Stomach (tissue), 9 donors: ENCODE measurements around the gene DYNLT2. TPM values are rescaled to one million over a fixed set of nuclear protein-coding genes. Genes with fewer than 3 reads are reported as not detected.

Source experiments
- DNase-seq, 2 donors: peaks; one replicate each; pipeline versions ENCODE4 v3.0.0 to v3.0.0-alpha.2; 2013 to 2019
- H3K27ac ChIP-seq, 5 donors: fragments of 200-600 bp in 4 of 5; sonication (generic) in 4 of 5; one replicate each; pipeline ENCODE4 v1.5.1; 2013 to 2019; ENCODE audit warnings: mild to moderate bottlenecking in 1 of 5, moderate library complexity in 1 of 5
- H3K27me3 ChIP-seq, 3 donors: fragments of 200-600 bp; sonication (generic); one replicate each; pipeline ENCODE4 v1.5.1; 2017 to 2019; ENCODE audit warnings: mixed run types in 1 of 3
- H3K36me3 ChIP-seq, 4 donors: fragments of 200-600 bp; sonication (generic); 1 replicate in 3 of 4; 2 replicates in 1 of 4; pipeline ENCODE4 v1.5.1; 2016 to 2019
- H3K4me1 ChIP-seq, 4 donors: fragments of 200-600 bp; sonication (generic); one replicate each; pipeline ENCODE4 v1.5.1; 2016 to 2019
- H3K4me3 ChIP-seq, 4 donors: fragments of 200-600 bp; sonication (generic) in 3 of 4; one replicate each; pipeline ENCODE4 v1.5.1; 2016 to 2019; ENCODE audit warnings: mild to moderate bottlenecking in 1 of 4
- H3K9me3 ChIP-seq, 4 donors: fragments of 200-600 bp; sonication (generic); one replicate each; pipeline ENCODE4 v1.5.1; 2016 to 2019
- CTCF ChIP-seq, 7 experiments: fragments of 450-650 bp in 4 of 7; fragments of 200-600 bp in 3 of 7; sonication (generic) in 3 of 7; IDR thresholded peaks; one replicate each; pipeline ENCODE4 v1.5.1; 2016 to 2019; ENCODE audit warnings: antibody characterized with exemption in 7 of 7, control low read depth in 2 of 7, mild to moderate bottlenecking in 1 of 7
- EP300 ChIP-seq: sonication (generic); formaldehyde crosslinking; IDR thresholded peaks from one replicate; pipeline ENCODE4 v1.6.1; 2017; ENCODE audit warnings: antibody characterized with exemption
- POLR2A ChIP-seq, 4 donors: fragments of 450-650 bp; IDR thresholded peaks; one replicate each; pipeline ENCODE4 v1.6.1; 2016; ENCODE audit warnings: antibody characterized with exemption in 4 of 4, control low read depth in 2 of 4, mild to moderate bottlenecking in 1 of 4, moderate library complexity in 1 of 4
- POLR2AphosphoS5 ChIP-seq, 3 donors: sonication (generic); formaldehyde crosslinking; IDR thresholded peaks; one replicate each; pipeline ENCODE4 v1.6.1; 2016; ENCODE audit warnings: antibody characterized with exemption in 3 of 3
- WGBS, 5 donors: extraction: QIAGEN DNeasy Blood & Tissue Kit in 3 of 5; methylation state at CpG; one replicate each; pipeline versions ENCODE4 v1.1.5 to v1.1.7; 2013 to 2018; 5-methylcytosine and 5-hydroxymethylcytosine counted together
- intact Hi-C: fragments of 100-400 bp; cut with DNase I; formaldehyde crosslinking; loops from one replicate; pipeline ENCODE4 v1.15.1; 2023; ENCODE audit warnings: low total_unique reads
- polyA plus RNA-seq, 3 donors: library from polyadenylated mRNA; stranded (reverse); fragments of 200-250 nt; gene quantifications; one replicate each; pipeline ENCODE4 v1.2.3, GENCODE V29; 2013
- total RNA-seq, 5 donors: library from RNA; depleted of rRNA; stranded (reverse); fragments of >200 nt; gene quantifications; one replicate each; pipeline versions ENCODE4 v1.1.0 to v1.2.3, GENCODE V29; 2014 to 2016
- donor health status: healthy with polysubstance abuse.
- donor health status: Bipolar disorder and iron deficiency.
- donor health status: healthy.

The DYNLT2 gene
- total and polyA plus RNA-seq, 8 donors = 0.46 to 5.3 (median 1.8) TPM; not detected in 2

- intact Hi-C loops = no loop called here
- no peak for DNase-seq
- H3K4me1 ChIP-seq = no peaks in the 10 kb centered on the region
- H3K27ac ChIP-seq = no peak overlapping the region
- H3K4me3 ChIP-seq = no peak overlapping the region
- H3K9me3 ChIP-seq = no peaks in the 10 kb centered on the region
- WGBS, 5 donors = 76 to 82% (median 78%) methylated on average over 11 of the region's 11 CpGs
- peaks cover 8 to 80% (median 71%) of the 10 kb centered on the region in 4 donors for H3K36me3 ChIP-seq
- H3K27me3 ChIP-seq = no peaks in the 10 kb centered on the region
- TF ChIP-seq POLR2A (IDR thresholded peaks at IDR 0.05) (no peak), CTCF (IDR thresholded peaks at IDR 0.05) (no peak), EP300 (no peak), POLR2AphosphoS5 (IDR thresholded peaks at IDR 0.05) (no peak)
Measured at GRCh38 chr6:169780571-169781091, 29.3 kb upstream of the DYNLT2 start.

GRCh38 chr6:169779896-169780295 lies 28.5 kb upstream of the DYNLT2 start:
- Histone ChIP-seq H3K27me3 (no peaks in the 10 kb centered on the region), H3K27ac (no peak overlapping the region), H3K4me1 (no peaks in the 10 kb centered on the region), H3K36me3 (peaks cover 8 to 85% (median 77%) of the 10 kb centered on the region in 4 donors), H3K9me3 (no peaks in the 10 kb centered on the region), H3K4me3 (no peak overlapping the region)
- intact Hi-C loops = no loop called here
- 77 to 87% (median 79%) methylated on average over 5 of the region's 5 CpGs for WGBS, 5 donors
- no peak for DNase-seq
- TF ChIP-seq EP300 (no peak), POLR2AphosphoS5 (IDR thresholded peaks at IDR 0.05) (no peak), POLR2A (IDR thresholded peaks at IDR 0.05) (no peak), CTCF (IDR thresholded peaks at IDR 0.05) (no peak)

GRCh38 chr6:169779092-169779815 lies 27.9 kb upstream of the DYNLT2 start:
- intact Hi-C loops = no loop called here
- H3K27me3 ChIP-seq = no peaks in the 10 kb centered on the region
- WGBS, 5 donors = 82 to 89% (median 83%) methylated on average over 8 of the region's 8 CpGs
- H3K36me3 ChIP-seq = peaks cover 8 to 85% (median 79%) of the 10 kb centered on the region in 4 donors
- H3K4me1 ChIP-seq = no peaks in the 10 kb centered on the region
- no peak for DNase-seq
- H3K9me3 ChIP-seq = no peaks in the 10 kb centered on the region
- H3K4me3 ChIP-seq = no peak overlapping the region
- TF ChIP-seq EP300 (no peak), CTCF (IDR thresholded peaks at IDR 0.05) (no peak), POLR2AphosphoS5 (IDR thresholded peaks at IDR 0.05) (no peak), POLR2A (IDR thresholded peaks at IDR 0.05) (no peak)
- no peak overlapping the region for H3K27ac ChIP-seq

- Histone ChIP-seq H3K9me3 (no peaks in the 10 kb centered on the region), H3K4me3 (no peak overlapping the region), H3K27me3 (no peaks in the 10 kb centered on the region), H3K36me3 (peaks cover 8 to 89% (median 81%) of the 10 kb centered on the region in 4 donors), H3K4me1 (no peaks in the 10 kb centered on the region), H3K27ac (no peak overlapping the region)
- no peak for DNase-seq
- intact Hi-C loops = no loop called here
- WGBS, 5 donors = 93 to 97% (median 94%) methylated on average over 12 of the region's 12 CpGs
- TF ChIP-seq CTCF (IDR thresholded peaks at IDR 0.05) = no peak
- TF ChIP-seq EP300 = no peak
- no peak for TF ChIP-seq POLR2A (IDR thresholded peaks at IDR 0.05)
- TF ChIP-seq POLR2AphosphoS5 (IDR thresholded peaks at IDR 0.05) = no peak
Measured at GRCh38 chr6:169778646-169779045, 27.3 kb upstream of the DYNLT2 start.
